ENCODE measurements around the gene ATPAF2. TPM values are rescaled to one million over a fixed set of nuclear protein-coding genes. Genes with fewer than 3 reads are reported as not detected.

ATPAF2 gene
- total RNA-seq, 1 donor from 2014 or later, result 18.4 TPM

GRCh38 chr17:18033442-18034099 is 5.4 kb downstream of the ATPAF2 start:
- no peaks in the 10 kb centered on the region for H3K9me3 Mint-ChIP-seq (ENCODE audit: low read depth)
- H3K27ac Mint-ChIP-seq (ENCODE audit: unreplicated experiment), result no peak overlapping the region
- H3K4me3 Mint-ChIP-seq (ENCODE audit: unreplicated experiment), result no peak overlapping the region
- no peaks in the 10 kb centered on the region for H3K27me3 Mint-ChIP-seq (ENCODE audit: low read depth)
- H3K4me1 Mint-ChIP-seq (ENCODE audit: low read depth), result peaks cover 20% of the 10 kb centered on the region
- H3K36me3 Mint-ChIP-seq (ENCODE audit: low read depth), result no peaks in the 10 kb centered on the region
- peak; percentile 88 for TF ChIP-seq CTCF (IDR thresholded peaks at IDR 0.05)
- DNase-seq (ENCODE audit: low spot score), result no peak

- peak overlapping the region; percentile 46 for H3K27ac Mint-ChIP-seq (ENCODE audit: unreplicated experiment)
- H3K4me3 Mint-ChIP-seq (ENCODE audit: unreplicated experiment), result no peak overlapping the region
- TF ChIP-seq CTCF (IDR thresholded peaks at IDR 0.05), result no peak
- no peak for DNase-seq (ENCODE audit: low spot score)
- H3K36me3 Mint-ChIP-seq (ENCODE audit: low read depth), result peaks cover 3% of the 10 kb centered on the region
- no peaks in the 10 kb centered on the region for H3K9me3 Mint-ChIP-seq (ENCODE audit: low read depth)
- peaks cover 6% of the 10 kb centered on the region for H3K4me1 Mint-ChIP-seq (ENCODE audit: low read depth)
- no peaks in the 10 kb centered on the region for H3K27me3 Mint-ChIP-seq (ENCODE audit: low read depth)
These were observed 7.0 kb downstream of the ATPAF2 start for GRCh38 chr17:18031955-18032354.

GRCh38 chr17:18028952-18029540 is 9.9 kb downstream of the ATPAF2 start:
- peaks cover 3% of the 10 kb centered on the region for H3K36me3 Mint-ChIP-seq (ENCODE audit: low read depth)

GRCh38 chr17:18028114-18028951 is 10.6 kb downstream of the ATPAF2 start:
- no peak overlapping the region for H3K27ac Mint-ChIP-seq (ENCODE audit: unreplicated experiment)
- peaks cover 8% of the 10 kb centered on the region for H3K4me1 Mint-ChIP-seq (ENCODE audit: low read depth)
- H3K27me3 Mint-ChIP-seq (ENCODE audit: low read depth), result no peaks in the 10 kb centered on the region
- H3K36me3 Mint-ChIP-seq (ENCODE audit: low read depth), result peaks cover 3% of the 10 kb centered on the region
- DNase-seq (ENCODE audit: low spot score), result no peak
- no peak overlapping the region for H3K4me3 Mint-ChIP-seq (ENCODE audit: unreplicated experiment)
- no peaks in the 10 kb centered on the region for H3K9me3 Mint-ChIP-seq (ENCODE audit: low read depth)
- TF ChIP-seq CTCF (IDR thresholded peaks at IDR 0.05), result no peak

More at GRCh38 chr17:18028952-18029540, 9.9 kb downstream of the ATPAF2 start:
- H3K4me3 Mint-ChIP-seq (ENCODE audit: unreplicated experiment), result no peak overlapping the region
- no peak for TF ChIP-seq CTCF (IDR thresholded peaks at IDR 0.05)
- H3K27ac Mint-ChIP-seq (ENCODE audit: unreplicated experiment), result no peak overlapping the region
- no peaks in the 10 kb centered on the region for H3K27me3 Mint-ChIP-seq (ENCODE audit: low read depth)
- no peak for DNase-seq (ENCODE audit: low spot score)
- H3K4me1 Mint-ChIP-seq (ENCODE audit: low read depth), result peaks cover 8% of the 10 kb centered on the region
- no peaks in the 10 kb centered on the region for H3K9me3 Mint-ChIP-seq (ENCODE audit: low read depth)

GRCh38 chr17:18027280-18027679 is 11.7 kb downstream of the ATPAF2 start:
- H3K36me3 Mint-ChIP-seq (ENCODE audit: low read depth), result peaks cover 3% of the 10 kb centered on the region
- H3K27ac Mint-ChIP-seq (ENCODE audit: unreplicated experiment), result no peak overlapping the region
- H3K4me1 Mint-ChIP-seq (ENCODE audit: low read depth), result peaks cover 8% of the 10 kb centered on the region
- H3K27me3 Mint-ChIP-seq (ENCODE audit: low read depth), result no peaks in the 10 kb centered on the region
- no peaks in the 10 kb centered on the region for H3K9me3 Mint-ChIP-seq (ENCODE audit: low read depth)
- no peak for DNase-seq (ENCODE audit: low spot score)
- no peak for TF ChIP-seq CTCF (IDR thresholded peaks at IDR 0.05)
- H3K4me3 Mint-ChIP-seq (ENCODE audit: unreplicated experiment), result no peak overlapping the region
